HG03135 (cell line): ENCODE data around the gene FHIP2A.
"Not testable (repeated sequence)": the region's sequence is repeated elsewhere in the genome, so short reads cannot be mapped to it uniquely, and the experiment has no call there.

ENCODE experiments used
- ATAC-seq: cut with Tn5 transposase; IDR thresholded peaks from one replicate; pipeline ENCODE4 v1.9.1; 2021; ENCODE audit warnings: mild to moderate bottlenecking, moderate library complexity; ENCODE audit not compliant: unreplicated experiment

The FHIP2A gene, protein sequence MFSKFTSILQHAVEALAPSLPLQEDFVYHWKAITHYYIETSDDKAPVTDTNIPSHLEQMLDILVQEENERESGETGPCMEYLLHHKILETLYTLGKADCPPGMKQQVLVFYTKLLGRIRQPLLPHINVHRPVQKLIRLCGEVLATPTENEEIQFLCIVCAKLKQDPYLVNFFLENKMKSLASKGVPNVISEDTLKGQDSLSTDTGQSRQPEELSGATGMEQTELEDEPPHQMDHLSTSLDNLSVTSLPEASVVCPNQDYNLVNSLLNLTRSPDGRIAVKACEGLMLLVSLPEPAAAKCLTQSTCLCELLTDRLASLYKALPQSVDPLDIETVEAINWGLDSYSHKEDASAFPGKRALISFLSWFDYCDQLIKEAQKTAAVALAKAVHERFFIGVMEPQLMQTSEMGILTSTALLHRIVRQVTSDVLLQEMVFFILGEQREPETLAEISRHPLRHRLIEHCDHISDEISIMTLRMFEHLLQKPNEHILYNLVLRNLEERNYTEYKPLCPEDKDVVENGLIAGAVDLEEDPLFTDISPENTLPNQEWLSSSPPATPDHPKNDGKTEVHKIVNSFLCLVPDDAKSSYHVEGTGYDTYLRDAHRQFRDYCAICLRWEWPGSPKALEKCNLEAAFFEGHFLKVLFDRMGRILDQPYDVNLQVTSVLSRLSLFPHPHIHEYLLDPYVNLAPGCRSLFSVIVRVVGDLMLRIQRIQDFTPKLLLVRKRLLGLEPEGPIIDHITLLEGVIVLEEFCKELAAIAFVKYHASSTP

GRCh38 chr10:114821293-114821914 lies at the start of gene FHIP2A:
FHIP2A (plus strand) TSS chr10:114821780; CDS start chr10:114822079, 299 bp downstream.
- ATAC-seq: peak; percentile 85

DNA sequence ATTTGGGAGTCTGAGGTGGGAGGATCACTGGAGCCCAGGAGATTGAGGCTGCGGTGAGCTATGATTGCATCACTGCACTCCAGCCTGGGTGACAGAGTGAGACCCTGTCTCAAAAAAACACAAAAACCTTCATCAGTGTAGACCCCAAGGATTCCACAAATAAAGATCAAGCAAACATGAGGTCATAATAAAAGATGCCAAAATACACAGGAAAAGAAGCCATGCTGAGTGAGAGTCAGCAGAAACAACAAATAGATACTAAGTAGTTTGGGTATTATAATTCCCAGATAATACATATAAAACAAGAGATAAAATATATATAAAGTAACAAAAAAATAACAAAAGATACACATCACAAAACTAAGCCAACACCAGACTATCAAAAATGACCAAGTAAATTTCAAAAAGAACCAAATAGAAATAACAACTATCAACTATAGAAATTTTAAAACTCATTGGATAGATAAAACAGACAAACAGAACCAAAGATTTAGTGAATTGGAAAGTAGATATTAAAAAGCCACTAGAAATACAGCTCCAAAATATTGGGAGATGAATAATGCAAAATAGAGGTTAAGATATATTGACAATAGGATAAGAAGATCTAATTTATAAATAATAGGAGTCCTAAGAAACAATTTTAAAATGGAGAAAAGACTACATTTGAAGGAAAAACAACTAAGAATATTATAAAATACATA lies 48.9 kb upstream of the FHIP2A start:
- ATAC-seq: no peak

DNA sequence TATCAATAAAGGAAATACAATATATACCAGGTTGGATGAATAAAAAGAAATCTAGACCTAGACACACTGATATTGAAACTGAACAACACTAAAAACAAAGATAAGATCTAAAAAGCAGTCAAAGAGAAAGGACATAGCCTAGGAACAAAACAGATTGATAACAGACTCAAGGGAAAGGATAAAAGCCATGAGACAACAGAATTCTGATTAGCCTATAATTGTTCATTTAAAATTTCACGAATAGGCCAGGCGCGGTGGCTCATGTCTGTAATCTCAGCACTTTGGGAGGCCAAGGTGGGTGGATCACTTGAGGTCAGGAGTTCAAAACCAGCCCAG lies 48.4 kb upstream of the FHIP2A start:
- ATAC-seq: no peak

- not testable (repeated sequence) for ATAC-seq
Measured at GRCh38 chr10:114775082-114775481, 46.5 kb upstream of the FHIP2A start.

DNA sequence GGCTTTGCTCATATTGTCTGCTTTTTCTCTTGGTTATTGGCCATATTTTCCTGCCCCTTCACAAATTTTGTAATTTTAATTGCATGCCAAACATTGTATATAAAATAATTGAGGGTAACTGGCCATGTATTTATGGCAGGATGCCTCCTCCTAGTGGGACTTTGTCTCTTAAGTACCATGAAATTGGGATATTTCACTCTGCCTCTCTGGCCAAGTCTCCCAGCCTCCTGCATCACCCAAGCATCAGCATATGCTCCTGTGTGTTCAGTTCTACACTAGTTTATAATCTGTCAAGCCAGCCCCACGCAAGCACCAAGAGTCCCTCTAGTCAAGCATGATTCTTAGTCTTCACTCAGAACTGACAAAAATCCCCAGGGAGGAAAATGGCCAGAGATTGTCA lies 44.2 kb upstream of the FHIP2A start:
- ATAC-seq: no peak

GRCh38 chr10:114779803-114780576 lies 41.6 kb upstream of the FHIP2A start:
- no peak for ATAC-seq

DNA sequence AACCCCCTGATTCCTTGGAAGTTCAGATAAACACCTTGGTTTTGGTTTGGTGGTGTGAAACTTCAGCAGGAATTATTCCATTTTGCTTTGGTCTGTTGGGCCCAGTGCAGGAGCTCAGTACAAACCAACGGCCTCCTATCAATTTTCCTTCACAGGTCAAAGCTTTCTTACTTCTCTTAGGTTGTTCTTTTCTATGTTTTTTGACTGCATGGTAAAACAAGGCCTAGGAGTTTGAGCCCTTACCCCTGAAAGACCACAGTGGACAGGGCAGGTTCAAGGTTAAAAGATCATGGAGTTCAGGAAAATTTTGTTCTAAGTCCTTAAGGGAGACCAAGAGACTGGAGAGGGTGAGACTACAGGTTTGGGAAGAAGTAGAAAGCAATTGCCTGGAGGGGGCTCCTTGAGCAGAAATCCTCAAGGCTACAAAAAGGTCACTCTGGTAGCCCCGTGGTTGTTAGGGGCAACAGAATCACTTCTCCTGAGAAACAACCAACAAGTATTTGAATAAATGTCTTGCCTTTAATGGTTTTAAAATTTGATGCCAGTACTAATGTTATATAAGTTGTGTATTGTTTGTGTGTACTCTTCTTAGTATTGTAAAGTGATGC lies 40.9 kb upstream of the FHIP2A start:
- no peak for ATAC-seq

DNA sequence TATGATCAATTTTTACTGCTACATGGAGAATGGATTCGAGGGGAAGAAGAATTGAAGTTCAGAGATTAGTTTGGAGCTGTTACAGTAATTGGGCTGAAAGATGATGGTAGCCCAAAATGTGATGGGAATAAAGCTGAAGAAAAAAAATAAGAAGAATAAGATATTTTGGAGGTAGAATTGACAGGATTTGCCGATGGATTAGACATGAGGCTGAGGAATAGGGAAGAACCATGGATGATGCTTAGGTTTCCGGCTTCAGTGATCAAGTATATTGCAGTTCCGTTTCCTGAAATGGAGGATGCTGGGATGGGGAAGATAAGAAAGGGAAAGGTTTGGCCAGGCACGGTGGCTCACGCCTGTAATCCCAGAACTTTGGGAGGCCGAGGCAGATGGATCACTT lies 38.9 kb upstream of the FHIP2A start:
- no peak for ATAC-seq

GRCh38 chr10:114783686-114784085 lies 37.9 kb upstream of the FHIP2A start:
- ATAC-seq: no peak

- ATAC-seq: not testable (repeated sequence)
Measured at GRCh38 chr10:114786492-114786891, 35.1 kb upstream of the FHIP2A start.

DNA sequence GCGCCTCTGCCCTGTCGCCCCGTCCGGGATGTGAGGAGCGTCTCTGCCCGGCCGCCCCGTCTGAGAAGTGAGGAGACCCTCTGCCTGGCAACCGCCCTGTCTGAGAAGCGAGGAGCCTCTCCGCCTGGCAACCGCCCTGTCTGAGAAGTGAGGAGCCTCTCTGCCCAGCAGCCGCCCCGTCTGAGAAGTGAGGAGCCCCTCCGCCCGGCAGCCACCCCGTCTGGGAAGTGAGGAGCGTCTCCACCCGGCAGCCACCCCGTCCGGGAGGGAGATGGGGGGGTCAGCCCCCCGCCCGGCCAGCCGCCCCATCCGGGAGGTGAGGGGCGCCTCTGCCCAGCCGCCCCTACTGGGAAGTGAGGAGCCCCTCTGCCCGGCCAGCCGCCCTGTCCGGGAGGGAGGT lies 34.4 kb upstream of the FHIP2A start:
- not testable (repeated sequence) for ATAC-seq

DNA sequence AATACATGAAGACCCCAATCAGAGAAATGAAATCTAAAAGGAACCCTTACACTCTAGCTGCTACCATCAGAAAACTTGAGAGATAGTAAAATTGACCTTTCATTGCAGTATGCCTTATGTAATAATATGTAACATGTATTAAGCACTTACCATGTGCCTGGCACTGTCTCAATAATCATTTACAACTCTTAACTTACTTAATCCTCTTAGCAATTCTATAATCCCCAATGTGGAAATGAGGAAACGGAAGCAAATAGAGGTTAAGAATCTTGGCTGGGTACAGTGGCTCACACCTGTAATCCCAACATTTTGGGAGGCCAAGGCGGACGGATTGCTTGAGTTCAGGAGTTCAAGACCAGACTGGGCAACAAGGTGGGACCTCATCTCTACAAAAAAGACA lies 29.8 kb upstream of the FHIP2A start:
- ATAC-seq: no peak

GRCh38 chr10:114795039-114795438 lies 26.5 kb upstream of the FHIP2A start:
- no peak for ATAC-seq

GRCh38 chr10:114800361-114800760 lies 21.2 kb upstream of the FHIP2A start:
- ATAC-seq: no peak

GRCh38 chr10:114801411-114801813 lies 20.2 kb upstream of the FHIP2A start:
- peak; percentile 89 for ATAC-seq

DNA sequence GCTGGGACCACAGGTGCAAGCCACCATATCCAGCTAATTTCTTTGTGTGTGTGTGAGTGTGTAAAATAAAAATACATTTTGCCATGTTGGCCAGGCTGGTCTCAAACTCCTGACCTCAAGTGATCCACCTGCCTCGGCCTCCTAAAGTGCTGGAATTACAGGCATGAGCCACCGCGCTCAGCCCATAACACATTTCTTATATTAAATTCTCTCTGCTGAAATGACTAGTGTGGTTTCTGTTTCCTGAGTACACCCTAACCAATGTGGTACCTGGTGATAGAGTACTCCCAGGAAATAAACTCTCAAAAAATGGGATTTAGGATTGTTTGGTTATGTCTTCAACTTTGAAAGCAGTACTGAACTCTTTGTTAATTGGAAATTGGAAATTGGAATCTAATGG lies 19.4 kb upstream of the FHIP2A start:
- ATAC-seq: no peak

DNA sequence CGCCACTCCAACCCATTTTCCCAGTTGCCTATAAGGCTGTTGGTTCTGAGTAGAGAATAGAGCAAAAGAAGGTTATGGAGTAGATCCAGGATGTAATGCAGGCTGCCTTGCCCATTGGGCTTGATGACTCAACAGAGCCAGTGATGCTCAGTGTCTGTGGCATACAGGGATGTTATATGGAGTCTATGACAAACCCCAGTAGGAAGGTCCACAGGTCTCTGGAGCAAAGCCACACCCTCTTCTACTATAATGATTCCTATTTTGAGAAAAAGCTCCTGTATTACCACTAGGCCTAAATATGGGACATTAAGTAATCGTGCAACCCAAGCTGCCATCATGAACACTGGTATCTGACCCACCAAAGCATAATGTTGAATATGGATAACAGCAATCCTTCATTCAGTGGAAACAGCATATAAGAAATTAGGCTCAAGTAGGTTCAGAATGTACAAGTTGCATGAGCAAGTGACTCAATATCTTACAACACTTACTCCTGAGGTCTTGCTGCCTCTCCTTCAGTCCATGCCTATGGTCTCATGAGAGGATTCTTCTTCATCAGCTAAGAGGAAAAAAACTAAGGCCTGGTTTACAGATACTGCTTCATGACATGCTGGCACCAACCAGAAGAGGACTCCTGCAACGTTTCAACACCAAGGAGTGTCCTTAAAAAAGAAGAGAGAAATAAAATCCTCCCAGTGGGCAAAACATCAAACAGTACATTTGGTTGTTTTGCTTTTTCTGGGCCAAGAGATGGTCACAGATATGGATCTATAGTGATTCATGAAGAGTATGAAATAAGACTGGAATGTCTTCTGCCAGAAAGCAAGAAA lies 14.8 kb upstream of the FHIP2A start:
- no peak for ATAC-seq

GRCh38 chr10:114808982-114809381 lies 12.6 kb upstream of the FHIP2A start:
- ATAC-seq: no peak

DNA sequence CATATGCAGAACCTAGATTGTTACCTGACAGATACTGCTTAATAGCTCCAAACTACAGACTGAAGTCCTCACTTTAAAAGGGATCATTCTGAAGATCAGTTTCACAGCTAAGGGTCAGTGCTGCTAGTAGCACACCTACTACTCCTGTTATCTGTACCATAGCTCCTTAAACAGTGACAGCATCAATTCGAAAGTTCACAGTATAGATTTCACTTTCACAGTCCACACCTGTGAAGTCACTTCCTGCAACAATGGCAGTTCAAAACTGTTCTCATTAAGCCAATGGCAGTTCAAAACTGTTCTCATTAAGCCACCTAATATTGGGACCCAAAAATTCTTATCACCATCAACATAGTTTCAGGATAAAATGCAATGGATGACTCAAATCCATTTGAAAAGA lies 10.7 kb upstream of the FHIP2A start:
- ATAC-seq: peak; percentile 100
